Mesenchymal stem cell (in vitro differentiated cells and primary cell): Measurements from ENCODE around the gene ANKRD2.
A peak's percentile ranks its signal among the peaks of the same experiment; 100 is the strongest.

Experiments used
- DNase-seq: peaks from one replicate; pipeline ENCODE4 v3.0.0-alpha.2; 2013
- H2AFZ ChIP-seq: one replicate; pipeline ENCODE4 v1.6.1; 2013; ENCODE audit warnings: low read depth, mild to moderate bottlenecking, control low read depth, inconsistent platforms, low read length, moderate library complexity
- H2AK5ac ChIP-seq: 2 replicates; pipeline ENCODE4 v1.6.1; 2013; ENCODE audit warnings: low read length, moderate library complexity, mild to moderate bottlenecking, inconsistent platforms; ENCODE audit not compliant: severe bottlenecking
- H2BK120ac ChIP-seq: one replicate; pipeline ENCODE4 v1.6.1; 2013; ENCODE audit warnings: low read depth, mild to moderate bottlenecking, inconsistent platforms, low read length, moderate library complexity
- H2BK12ac ChIP-seq, 2 experiments: one replicate each; pipeline ENCODE4 v1.6.1; 2013; ENCODE audit warnings: inconsistent platforms in 2 of 2, low read length in 2 of 2, mild to moderate bottlenecking in 2 of 2, moderate library complexity in 2 of 2, control low read depth in 1 of 2
- H2BK15ac ChIP-seq: one replicate; pipeline ENCODE4 v1.6.1; 2013; ENCODE audit warnings: mild to moderate bottlenecking, low read depth, inconsistent platforms; ENCODE audit not compliant: poor library complexity, severe bottlenecking
- H2BK5ac ChIP-seq: 2 replicates; pipeline ENCODE4 v1.6.1; 2013; ENCODE audit warnings: low read depth, mild to moderate bottlenecking, low read length, control low read depth, inconsistent platforms; ENCODE audit not compliant: poor library complexity, severe bottlenecking
- H3K14ac ChIP-seq, 2 experiments: one replicate each; pipeline ENCODE4 v1.6.1; 2013; ENCODE audit warnings: inconsistent platforms in 2 of 2, low read length in 2 of 2, control low read depth in 1 of 2, mild to moderate bottlenecking in 1 of 2, moderate library complexity in 1 of 2
- H3K18ac ChIP-seq, 2 experiments: one replicate each; pipeline ENCODE4 v1.6.1; 2013; ENCODE audit warnings: inconsistent platforms in 2 of 2, low read length in 2 of 2, control low read depth in 1 of 2, low read depth in 1 of 2, mild to moderate bottlenecking in 1 of 2
- H3K23ac ChIP-seq, 2 experiments: one replicate each; pipeline ENCODE4 v1.6.1; 2013; ENCODE audit warnings: inconsistent platforms in 2 of 2, low read length in 2 of 2, mild to moderate bottlenecking in 2 of 2, moderate library complexity in 2 of 2, control low read depth in 1 of 2
- H3K27ac ChIP-seq: 2 replicates; pipeline ENCODE4 v1.5.1; 2013; ENCODE audit warnings: mild to moderate bottlenecking, moderate library complexity, low read length, control low read depth, inconsistent platforms; ENCODE audit not compliant: poor library complexity, severe bottlenecking
- H3K27me3 ChIP-seq, 2 experiments: 2 replicates each; pipeline versions ENCODE4 v1.6.1 to v1.7.0; 2013; ENCODE audit warnings: low read length in 2 of 2, mild to moderate bottlenecking in 2 of 2, moderate library complexity in 2 of 2, control low read depth in 1 of 2, inconsistent platforms in 1 of 2; ENCODE audit not compliant: control insufficient read depth in 1 of 2, insufficient read depth in 1 of 2
- H3K36me3 ChIP-seq, 2 experiments: 2 replicates each; pipeline versions ENCODE4 v1.6.1 to v1.7.0; 2013; ENCODE audit warnings: low read length in 2 of 2, control low read depth in 1 of 2, inconsistent platforms in 1 of 2, low read depth in 1 of 2, mild to moderate bottlenecking in 1 of 2; ENCODE audit not compliant: insufficient read depth in 2 of 2, control insufficient read depth in 1 of 2
- H3K4ac ChIP-seq, 2 experiments: one replicate each; pipeline ENCODE4 v1.6.1; 2013; ENCODE audit warnings: inconsistent platforms in 2 of 2, low read length in 2 of 2, mild to moderate bottlenecking in 2 of 2, moderate library complexity in 2 of 2, control low read depth in 1 of 2, low read depth in 1 of 2
- H3K4me1 ChIP-seq: 2 replicates; pipeline ENCODE4 v1.6.1; 2013; ENCODE audit warnings: low read depth, low read length, control low read depth; ENCODE audit not compliant: control insufficient read depth, insufficient read depth
- H3K4me2 ChIP-seq: 2 replicates; pipeline ENCODE4 v1.6.1; 2013; ENCODE audit warnings: low read length, mild to moderate bottlenecking, inconsistent platforms; ENCODE audit not compliant: poor library complexity, severe bottlenecking
- H3K4me3 ChIP-seq, 2 experiments: 2 replicates each; pipeline versions ENCODE4 v1.5.1 to v1.7.0; 2013; ENCODE audit warnings: low read length in 2 of 2, mild to moderate bottlenecking in 2 of 2, control low read depth in 1 of 2, low read depth in 1 of 2; ENCODE audit not compliant: insufficient read depth in 1 of 2
- H3K79me1 ChIP-seq: replicated peaks from 2 replicates; pipeline ENCODE4 v1.6.1; 2013; ENCODE audit warnings: mild to moderate bottlenecking, control low read depth, low read length, inconsistent platforms; ENCODE audit not compliant: poor library complexity, severe bottlenecking
- H3K9ac ChIP-seq: 2 replicates; pipeline ENCODE4 v1.7.0; 2013; ENCODE audit warnings: mild to moderate bottlenecking, low read length, moderate library complexity
- H3K9me3 ChIP-seq: 2 replicates; pipeline ENCODE4 v1.7.0; 2013; ENCODE audit warnings: mild to moderate bottlenecking, low read length; ENCODE audit not compliant: control insufficient read depth
- H4K8ac ChIP-seq: one replicate; pipeline ENCODE4 v1.6.1; 2013; ENCODE audit warnings: inconsistent platforms, mild to moderate bottlenecking, low read length, moderate library complexity
- H4K91ac ChIP-seq: one replicate; pipeline ENCODE4 v1.6.1; 2013; ENCODE audit warnings: mild to moderate bottlenecking, low read length, inconsistent platforms
- WGBS: methylation state at CpG from one replicate; pipeline ENCODE4 v1.1.7; 2013; ENCODE audit warnings: mixed read lengths; 5-methylcytosine and 5-hydroxymethylcytosine counted together

Gene ANKRD2

DNA sequence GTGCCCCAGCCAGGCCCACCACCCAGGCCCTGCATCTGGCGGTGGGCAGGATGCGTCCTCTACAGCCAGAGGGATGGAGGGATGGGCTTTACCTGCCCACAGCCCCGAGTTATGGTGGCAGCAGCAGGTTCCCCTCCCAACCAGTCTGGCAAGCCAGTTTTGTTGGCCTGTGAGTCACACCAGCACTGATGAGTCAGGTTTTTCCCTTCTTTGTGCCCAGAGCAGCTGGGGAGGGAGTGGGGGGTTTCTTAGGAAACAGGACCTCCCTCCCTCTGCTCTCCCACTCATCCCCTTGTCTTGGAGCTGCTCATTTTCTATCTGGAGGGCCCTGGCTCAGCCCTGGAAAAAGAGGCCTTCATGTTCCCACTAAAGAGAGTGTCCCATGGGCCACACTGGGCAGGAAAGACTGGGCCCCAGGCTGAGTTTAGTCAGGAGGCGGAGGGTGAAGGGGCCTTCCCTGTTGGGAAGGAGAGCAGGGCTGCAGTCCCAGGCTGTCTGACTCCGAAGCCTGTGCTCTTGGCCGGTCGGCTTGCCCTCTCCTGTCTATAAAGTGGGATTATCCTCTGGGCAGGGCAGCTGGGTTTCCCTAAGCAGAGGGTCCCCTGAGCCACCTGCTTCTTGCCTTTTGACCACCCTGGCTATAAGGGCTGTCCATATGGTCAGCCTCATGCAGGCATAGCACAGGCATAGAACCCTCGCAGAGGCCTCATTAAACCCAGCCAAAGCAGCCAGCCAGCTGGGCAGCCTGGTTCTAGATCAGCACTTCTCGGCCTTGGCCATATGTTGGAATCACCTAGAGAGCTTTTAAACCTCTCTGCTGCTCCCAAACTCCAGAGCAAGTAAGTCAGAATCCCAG lies 30.2 kb upstream of the ANKRD2 start:
- peak overlapping the region; percentile 81 for H3K9ac ChIP-seq
- H3K4me2 ChIP-seq = no peak overlapping the region
- 23% methylated on average over 7 of the region's 9 CpGs for WGBS
- H2AK5ac ChIP-seq = peak overlapping the region; percentile 95
- H2BK15ac ChIP-seq = peak overlapping the region; percentile 91
- H2BK5ac ChIP-seq = peak overlapping the region; percentile 79
- H3K27me3 ChIP-seq = no peaks in the 10 kb centered on the region
- peak overlapping the region; percentile 62 to 88 for H3K4ac ChIP-seq
- DNase-seq = peak; percentile 97
- H3K14ac ChIP-seq = peak overlapping the region in 1 of 2 experiments; percentile 26
- peak overlapping the region in 1 of 2 experiments; percentile 61 for H3K4me3 ChIP-seq
- H3K36me3 ChIP-seq = peaks cover 0 to 8% of the 10 kb centered on the region in 2 experiments
- peaks cover 49% of the 10 kb centered on the region for H3K4me1 ChIP-seq
- H3K27ac ChIP-seq = peak overlapping the region; percentile 96
- H2AFZ ChIP-seq = peak overlapping the region; percentile 54
- peak overlapping the region in 1 of 2 experiments; percentile 50 for H3K23ac ChIP-seq
- H3K18ac ChIP-seq = peak overlapping the region; percentile 90 to 91
- H3K9me3 ChIP-seq = no peaks in the 10 kb centered on the region
- peak overlapping the region; percentile 88 for H4K8ac ChIP-seq
- H2BK120ac ChIP-seq = peak overlapping the region; percentile 90
- peak overlapping the region; percentile 81 to 100 for H2BK12ac ChIP-seq
- peaks cover 16% of the 10 kb centered on the region for H3K79me1 ChIP-seq
- H4K91ac ChIP-seq = peak overlapping the region; percentile 92

DNA sequence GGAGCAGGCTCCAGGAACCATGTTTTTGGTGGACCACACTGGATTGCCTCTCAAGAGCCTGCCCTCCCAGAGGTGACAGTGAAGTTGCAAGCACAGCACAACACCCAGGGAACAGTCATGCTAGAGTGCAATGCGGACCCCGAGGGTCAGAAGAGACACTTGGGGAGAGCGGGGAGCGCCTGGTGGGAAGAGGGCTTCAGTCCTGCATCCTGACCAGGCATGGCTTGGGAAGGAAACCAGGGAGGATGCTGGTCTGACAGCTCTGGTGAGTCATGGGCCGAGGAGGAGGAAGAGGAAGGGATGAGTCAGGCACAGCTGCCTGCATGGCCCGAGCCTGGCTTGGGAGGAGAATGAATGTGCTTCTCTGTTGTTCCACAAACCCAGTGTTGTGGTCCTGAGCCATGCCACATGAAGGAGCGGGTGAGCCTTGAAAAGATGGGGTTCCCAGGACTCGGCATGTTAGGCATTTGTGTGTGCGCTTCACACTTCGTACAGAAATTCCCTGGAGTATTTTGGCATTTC lies 29.5 kb upstream of the ANKRD2 start:
- under 1% methylated on average over 10 of the region's 10 CpGs for WGBS
- Histone ChIP-seq H3K4me2 (no peak overlapping the region), H4K91ac (peak overlapping the region; percentile 83), H2AK5ac (peak overlapping the region; percentile 41), H3K9me3 (no peaks in the 10 kb centered on the region), H3K27me3 (no peaks in the 10 kb centered on the region), H4K8ac (peak overlapping the region; percentile 88), H2BK12ac (peak overlapping the region; percentile 73 to 81), H2BK15ac (peak overlapping the region; percentile 91), H3K4me3 (peak overlapping the region in 1 of 2 experiments; percentile 30), H3K36me3 (peaks cover 0 to 8% of the 10 kb centered on the region in 2 experiments), H2AFZ (peak overlapping the region; percentile 15), H2BK5ac (peak overlapping the region; percentile 79), H3K14ac (peak overlapping the region in 1 of 2 experiments; percentile 55), H3K9ac (peak overlapping the region; percentile 81), H3K4ac (peak overlapping the region in 1 of 2 experiments; percentile 62), H3K27ac (peak overlapping the region; percentile 96), H3K18ac (peak overlapping the region; percentile 90 to 91), H3K23ac (peak overlapping the region in 1 of 2 experiments; percentile 19), H3K4me1 (peaks cover 51% of the 10 kb centered on the region), H3K79me1 (peaks cover 12% of the 10 kb centered on the region), H2BK120ac (peak overlapping the region; percentile 90)
- peak; percentile 97 for DNase-seq

DNA sequence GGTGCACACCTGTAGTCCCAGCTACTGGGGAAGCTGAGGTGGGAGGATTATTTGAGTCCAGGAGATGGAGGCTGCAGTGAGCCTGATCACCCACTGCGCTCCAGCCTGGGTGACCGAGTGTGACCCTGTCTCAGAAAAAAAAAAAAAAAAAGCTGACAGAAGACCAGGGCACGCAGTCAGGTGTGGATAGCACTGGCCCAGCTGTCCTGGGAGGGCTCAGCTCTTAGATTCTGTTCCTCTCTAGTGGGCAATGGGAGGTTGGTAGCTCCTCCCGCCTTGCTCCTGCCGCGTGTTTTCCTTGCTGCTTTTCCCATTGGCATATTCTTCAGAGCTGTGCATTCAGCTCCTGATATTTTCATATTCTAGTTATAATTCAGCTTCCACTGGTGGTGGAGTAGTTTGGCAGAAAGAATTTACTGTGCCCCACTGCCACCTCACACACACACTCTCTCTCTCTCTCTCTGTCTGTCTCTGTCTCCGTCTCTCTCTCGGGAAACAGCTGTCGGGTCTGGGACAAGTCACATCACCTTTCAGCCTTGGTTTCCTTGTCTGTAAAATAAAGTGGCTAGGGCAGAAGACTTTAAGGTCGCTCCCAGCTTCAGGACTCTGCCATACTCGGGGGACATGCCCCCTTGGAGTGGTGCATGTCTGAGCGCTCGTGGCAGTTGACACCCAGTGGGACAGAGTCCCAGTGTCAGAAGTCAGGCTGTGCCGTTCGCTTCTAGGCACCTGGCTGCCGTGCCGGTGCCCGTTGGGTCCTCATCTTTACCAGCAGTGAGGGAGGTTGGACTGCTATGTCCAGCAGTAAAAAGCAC lies 25.9 kb upstream of the ANKRD2 start:
- Histone ChIP-seq H2BK120ac (peak overlapping the region; percentile 21), H3K27ac (no peak overlapping the region), H3K4ac (peak overlapping the region; percentile 57 to 72), H2BK5ac (no peak overlapping the region), H3K9me3 (no peaks in the 10 kb centered on the region), H3K23ac (no peak overlapping the region), H3K4me3 (no peak overlapping the region), H2BK12ac (peak overlapping the region; percentile 69 to 83), H3K79me1 (peaks cover 22% of the 10 kb centered on the region), H3K9ac (no peak overlapping the region), H2AFZ (no peak overlapping the region), H3K27me3 (no peaks in the 10 kb centered on the region), H3K4me1 (peaks cover 47% of the 10 kb centered on the region), H3K18ac (peak overlapping the region; percentile 57 to 92), H3K14ac (peak overlapping the region in 1 of 2 experiments; percentile 6), H4K91ac (peak overlapping the region; percentile 83), H3K4me2 (no peak overlapping the region), H3K36me3 (peaks cover 0 to 28% of the 10 kb centered on the region in 2 experiments), H2BK15ac (no peak overlapping the region), H4K8ac (peak overlapping the region; percentile 60), H2AK5ac (peak overlapping the region; percentile 42)
- DNase-seq = no peak
- WGBS = 81% methylated on average over 15 of the region's 18 CpGs
